NCI-H2081 treated with DMSO at 0.1 percent for 48 hours (cell line): ENCODE data around the gene KLHL18.
"Not testable (repeated sequence)": the region's sequence is repeated elsewhere in the genome, so short reads cannot be mapped to it uniquely, and the experiment has no call there.

Experiments
- DNase-seq: peaks from one replicate; lab custom pipeline; 2025; lab: John Stamatoyannopoulos, UW

KLHL18 gene

GRCh38 chr3:47365213-47366153 is 82.7 kb downstream of the KLHL18 start:
- DNase-seq = no peak

- DNase-seq = no peak
Measured at GRCh38 chr3:47366833-47367232, 84.1 kb downstream of the KLHL18 start.

DNA sequence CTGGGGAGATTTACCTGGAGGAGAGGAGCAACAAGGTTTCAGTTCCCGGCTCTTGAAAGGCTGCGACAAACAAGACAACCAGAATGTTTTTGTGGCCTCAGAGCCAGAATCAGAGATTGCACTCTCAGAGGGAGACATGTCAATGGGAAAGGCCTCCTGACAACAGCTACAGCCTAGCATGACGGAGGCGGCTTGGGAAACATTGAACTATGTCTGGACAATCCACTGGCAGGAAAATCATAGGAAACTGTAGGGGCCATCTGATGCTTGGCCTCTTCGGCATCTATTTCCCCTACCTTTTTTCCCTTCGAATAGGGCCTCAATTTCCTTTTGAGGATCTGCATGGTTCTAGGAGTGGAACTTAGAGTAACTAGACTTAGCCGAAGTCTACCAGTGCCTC is 84.9 kb downstream of the KLHL18 start:
- no peak for DNase-seq

- DNase-seq = not testable (repeated sequence)
Measured at GRCh38 chr3:47370020-47370419, 87.3 kb downstream of the KLHL18 start.

DNA sequence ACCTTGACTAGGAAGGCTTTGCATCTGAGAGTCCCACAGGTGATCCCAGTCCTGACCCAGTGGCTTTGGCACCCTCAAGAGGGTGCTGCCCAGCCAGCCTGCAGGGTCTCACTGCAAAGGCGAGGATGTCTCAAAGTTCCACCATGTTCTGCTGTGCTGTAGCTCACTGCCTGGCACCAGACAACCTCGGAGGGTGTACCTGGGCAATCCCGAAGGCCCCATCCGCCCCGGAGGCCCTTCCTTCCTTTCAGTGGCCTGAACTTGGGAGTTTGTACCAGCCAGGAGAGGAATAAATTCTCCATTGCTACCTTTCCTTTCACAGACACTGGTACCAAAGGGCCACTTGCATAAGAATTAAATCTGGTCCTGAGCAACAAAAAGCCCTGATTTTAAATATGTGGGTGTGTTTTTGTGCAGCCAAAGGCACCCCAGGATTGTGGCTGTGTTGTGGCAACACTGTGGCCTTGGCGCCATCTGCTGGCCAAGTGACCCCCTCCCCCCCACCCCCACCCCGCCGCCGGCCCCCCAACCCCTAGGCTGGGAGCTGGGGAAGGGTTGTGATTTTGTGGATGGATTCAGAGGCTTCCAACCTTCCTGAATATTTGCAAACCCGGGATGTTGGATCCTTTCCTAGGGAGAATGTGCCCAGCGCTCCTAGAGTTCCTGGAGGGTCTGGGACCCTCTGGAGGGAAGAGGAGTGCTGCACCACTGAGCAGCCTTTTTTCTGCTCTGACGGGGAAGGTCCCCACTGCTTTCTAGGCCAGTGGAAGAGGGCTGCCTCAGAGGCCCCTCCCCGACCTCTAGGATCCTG is 88.3 kb downstream of the KLHL18 start:
- DNase-seq = no peak

GRCh38 chr3:47374587-47374986 is 91.8 kb downstream of the KLHL18 start:
- DNase-seq = no peak

DNA sequence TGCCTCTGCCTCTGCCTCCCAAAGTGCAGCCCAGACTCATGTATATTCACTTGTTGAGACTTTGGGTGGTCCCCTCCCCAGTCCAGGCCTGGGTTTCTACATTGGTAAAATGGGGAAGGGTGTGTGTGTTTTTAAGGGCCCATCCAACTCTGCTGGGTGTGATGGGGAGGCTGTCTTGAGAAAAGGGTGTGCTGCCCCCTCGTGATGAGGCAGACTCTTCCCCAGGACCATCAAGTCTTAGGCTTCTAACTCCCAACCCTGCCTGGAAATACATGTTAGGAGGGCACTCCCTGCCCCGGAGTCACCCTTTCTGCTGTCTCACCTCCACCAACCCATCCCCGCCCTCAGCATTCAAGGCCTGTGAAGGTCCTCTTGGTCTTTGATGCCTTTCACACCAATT is 93.6 kb downstream of the KLHL18 start:
- DNase-seq = no peak

DNA sequence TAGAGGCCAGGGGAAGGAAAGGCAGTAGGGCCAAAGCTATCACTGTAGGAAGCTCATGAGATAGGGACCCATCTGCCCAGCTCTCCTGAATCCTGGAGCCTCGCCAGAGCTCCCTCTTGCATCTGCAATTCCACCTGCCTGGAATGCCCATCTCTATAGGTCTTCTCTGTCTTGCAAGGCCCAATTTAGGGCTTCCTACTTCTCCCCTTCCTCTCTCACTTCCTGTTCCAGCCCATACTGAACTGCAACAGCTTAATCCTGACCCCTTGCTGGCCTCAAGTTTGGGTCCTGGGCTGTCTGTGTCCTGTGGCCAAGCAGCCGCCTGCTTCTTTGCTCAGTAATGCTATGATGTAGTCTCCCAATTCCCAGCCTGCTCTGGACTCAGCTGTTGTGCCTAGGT is 94.4 kb downstream of the KLHL18 start:
- no peak for DNase-seq

- DNase-seq = no peak
Measured at GRCh38 chr3:47378869-47379268, 96.1 kb downstream of the KLHL18 start.

DNA sequence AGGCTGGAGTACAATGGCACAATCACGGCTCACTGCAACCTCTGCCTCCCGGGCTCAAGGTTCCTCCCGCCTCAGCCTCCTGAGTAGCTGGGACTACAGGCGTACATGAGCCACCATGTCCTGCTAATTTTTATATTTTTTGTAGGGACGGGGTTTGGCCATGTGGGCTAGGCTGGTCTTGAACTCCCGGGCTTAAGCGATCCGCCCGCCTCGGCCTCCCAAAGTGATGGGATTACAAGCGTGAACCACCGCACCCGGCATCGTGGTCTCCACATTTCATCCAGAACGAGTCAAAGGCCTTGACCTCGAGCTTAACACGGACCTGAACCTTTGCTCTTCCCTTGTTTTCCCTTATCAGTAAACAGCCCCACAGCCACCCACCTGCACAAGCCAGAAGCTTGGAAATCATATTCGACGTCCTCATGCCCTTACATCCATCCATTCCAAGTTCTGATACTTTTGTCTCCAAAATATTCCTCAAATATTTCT is 96.7 kb downstream of the KLHL18 start:
- DNase-seq = no peak

DNA sequence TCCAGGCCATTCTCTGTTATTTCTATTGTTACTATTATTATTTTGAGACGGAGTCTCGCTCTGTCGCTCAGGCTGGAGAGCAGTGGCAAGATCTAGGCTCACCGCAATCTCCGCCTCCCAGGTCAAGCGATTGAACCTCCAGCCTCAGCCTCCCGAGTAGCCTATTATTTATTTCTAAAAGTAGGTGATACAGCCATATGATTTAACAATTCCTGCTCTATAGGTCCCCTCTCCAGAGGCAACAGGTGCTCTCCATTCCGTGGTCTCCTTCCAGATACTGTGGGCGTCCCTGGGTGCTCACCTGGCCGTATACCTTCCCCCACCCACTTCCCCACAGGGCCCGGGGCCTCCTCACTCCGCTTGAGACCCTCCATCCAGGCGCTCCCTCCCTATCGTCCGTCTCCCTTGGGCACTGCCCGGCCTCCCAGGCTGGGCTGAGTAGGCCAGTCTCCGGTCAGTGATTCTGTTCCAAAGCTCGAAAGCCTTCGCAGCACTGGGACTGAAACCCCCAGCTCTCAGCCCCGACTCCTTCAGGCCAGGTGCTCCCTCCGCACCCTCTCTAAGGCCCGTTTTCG is 97.4 kb downstream of the KLHL18 start:
- DNase-seq = no peak

DNA sequence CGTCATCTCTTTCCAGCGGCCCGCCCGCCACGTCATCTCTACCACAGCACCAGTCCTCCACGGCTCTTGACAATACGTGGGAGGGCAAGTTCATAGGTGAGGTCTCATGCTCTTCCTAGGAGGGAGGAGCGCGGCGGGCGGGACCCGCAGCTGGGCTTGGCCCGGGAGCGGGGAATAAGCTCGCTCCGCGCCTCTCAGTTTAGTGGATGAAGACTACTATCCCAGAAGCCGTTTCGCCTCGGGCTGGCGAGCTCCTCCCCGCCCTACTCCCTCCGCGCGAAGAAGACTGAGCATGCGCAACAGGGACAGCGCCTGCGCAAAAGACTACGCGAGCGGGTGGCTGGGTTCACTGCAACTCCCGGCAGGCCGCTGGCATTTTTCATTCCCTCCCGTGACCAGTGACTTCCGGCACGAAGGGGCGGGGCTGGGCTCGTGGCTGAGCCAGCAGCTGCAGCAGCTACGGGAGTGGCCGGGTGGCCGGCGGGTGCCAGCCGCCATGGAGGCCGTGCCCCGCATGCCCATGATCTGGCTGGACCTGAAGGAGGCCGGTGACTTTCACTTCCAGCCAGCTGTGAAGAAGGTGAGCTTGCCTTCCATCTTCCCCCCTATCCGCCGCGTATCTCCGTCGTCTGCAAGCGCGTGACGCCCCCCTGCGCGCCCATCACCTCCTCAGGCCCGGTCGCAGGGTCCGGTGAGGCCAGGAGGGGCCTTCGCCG is 98.0 kb downstream of the KLHL18 start, which contains the start of gene PTPN23:
PTPN23 (plus strand) TSS at position 421 of the 716 bp plus-strand sequence; CDS start at position 497, 76 bp downstream.
- peak; percentile 61 for DNase-seq

DNA sequence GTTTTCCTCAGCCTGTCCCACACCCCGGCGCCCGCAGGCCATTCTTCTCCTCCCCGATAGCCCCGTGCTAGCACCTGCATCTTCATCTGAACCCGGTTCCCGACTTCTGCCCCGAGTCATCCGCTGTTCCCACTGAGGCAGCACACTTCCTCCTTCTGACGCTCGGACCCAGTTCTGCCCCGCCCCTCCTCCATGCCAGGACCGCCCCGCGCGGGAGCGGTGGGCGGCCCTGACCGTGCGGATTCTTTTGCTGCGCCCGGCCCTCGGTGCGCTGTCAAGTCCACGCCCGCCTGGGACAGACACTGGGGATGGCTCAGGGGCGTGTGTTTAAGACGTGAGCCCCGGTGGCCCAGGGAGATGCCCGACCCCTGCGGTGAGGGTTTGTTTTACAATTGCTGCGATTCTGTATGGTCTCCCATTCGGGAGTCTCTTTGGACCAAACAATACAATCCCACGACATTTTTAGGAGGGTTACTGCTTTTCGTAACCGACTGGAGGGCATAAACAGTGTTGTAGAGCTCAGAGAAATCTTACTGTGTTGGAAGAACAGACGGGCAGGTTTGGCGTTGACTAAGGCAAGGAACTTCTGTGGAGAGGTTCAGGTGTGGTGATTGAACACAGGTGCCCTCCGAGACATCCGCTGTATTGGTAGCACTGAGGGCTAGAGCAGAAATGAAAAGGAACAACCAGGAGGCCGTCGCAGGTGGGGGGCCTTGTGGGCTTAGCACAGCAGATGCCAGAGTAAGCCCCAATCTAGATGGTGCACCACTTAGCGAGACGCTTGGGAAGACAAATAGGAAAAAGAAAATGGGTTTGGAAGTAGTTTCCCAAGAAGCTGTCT is 98.8 kb downstream of the KLHL18 start:
- DNase-seq = no peak

GRCh38 chr3:47384425-47384824 is 101.7 kb downstream of the KLHL18 start:
- no peak for DNase-seq

- DNase-seq = no peak
Measured at GRCh38 chr3:47385007-47385406, 102.3 kb downstream of the KLHL18 start.

GRCh38 chr3:47385796-47386195 is 103.1 kb downstream of the KLHL18 start:
- no peak for DNase-seq

GRCh38 chr3:47392933-47393332 is 110.2 kb downstream of the KLHL18 start:
- no peak for DNase-seq

GRCh38 chr3:47394140-47394870 is 111.6 kb downstream of the KLHL18 start:
- DNase-seq = no peak

- DNase-seq = no peak
Measured at GRCh38 chr3:47394881-47395280, 112.1 kb downstream of the KLHL18 start.
